HS-27A (cell line): ENCODE data around the gene SERPINA4.

Experiments used
- DNase-seq: peaks from one replicate; pipeline ENCODE4 v3.0.0-alpha.2; 2012; ENCODE audit warnings: low read depth, missing footprints

The SERPINA4 gene, protein sequence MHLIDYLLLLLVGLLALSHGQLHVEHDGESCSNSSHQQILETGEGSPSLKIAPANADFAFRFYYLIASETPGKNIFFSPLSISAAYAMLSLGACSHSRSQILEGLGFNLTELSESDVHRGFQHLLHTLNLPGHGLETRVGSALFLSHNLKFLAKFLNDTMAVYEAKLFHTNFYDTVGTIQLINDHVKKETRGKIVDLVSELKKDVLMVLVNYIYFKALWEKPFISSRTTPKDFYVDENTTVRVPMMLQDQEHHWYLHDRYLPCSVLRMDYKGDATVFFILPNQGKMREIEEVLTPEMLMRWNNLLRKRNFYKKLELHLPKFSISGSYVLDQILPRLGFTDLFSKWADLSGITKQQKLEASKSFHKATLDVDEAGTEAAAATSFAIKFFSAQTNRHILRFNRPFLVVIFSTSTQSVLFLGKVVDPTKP

DNA sequence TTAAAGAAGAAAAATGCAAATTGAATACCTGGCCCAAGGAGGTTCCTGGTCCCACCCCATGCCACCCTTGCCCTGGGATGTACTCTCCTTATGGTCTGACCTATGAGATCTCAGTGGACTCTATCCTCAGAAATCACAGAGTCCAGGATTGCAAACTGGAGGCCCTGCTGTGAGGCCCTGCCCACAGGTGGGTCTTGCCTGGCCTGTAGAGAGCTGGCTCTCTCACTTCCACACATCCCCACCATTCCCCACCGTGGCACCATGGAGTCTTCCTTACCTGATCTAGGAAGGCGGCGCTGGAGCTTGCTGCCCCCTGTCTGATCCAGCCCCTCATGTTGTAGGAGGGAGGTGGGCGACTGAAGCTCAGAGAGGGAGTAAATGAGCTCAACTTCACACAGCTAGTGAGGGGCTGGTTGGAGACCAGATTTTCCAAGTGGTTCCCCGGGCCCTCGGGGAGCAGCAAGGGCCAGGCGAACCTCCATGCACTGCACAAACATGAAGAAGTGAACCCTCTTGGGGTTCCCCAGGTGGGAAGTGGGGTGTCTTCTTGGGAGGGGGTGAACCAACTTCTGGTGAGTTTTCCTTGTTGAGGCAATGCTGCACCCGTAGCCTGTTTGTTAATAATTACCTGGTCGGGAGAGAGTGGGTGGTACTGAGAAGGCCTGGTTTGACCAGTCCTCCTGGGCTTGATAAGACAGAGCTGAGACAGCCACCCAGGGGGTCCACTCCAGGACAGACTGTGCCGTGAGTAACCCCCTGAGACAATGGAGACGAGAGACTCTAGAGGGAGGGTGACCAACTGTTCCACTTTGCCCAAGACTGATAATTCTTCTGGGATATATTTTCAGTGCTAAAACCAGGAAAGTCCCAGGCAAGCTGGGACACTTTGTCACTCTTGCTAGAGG is at the start of gene SERPINA4:
Gene SERPINA4, plus strand, starts transcription at position 692 of the 905 bp plus-strand sequence. CDS start 2,041 bp downstream, outside the sequence.
- DNase-seq: no peak

DNA sequence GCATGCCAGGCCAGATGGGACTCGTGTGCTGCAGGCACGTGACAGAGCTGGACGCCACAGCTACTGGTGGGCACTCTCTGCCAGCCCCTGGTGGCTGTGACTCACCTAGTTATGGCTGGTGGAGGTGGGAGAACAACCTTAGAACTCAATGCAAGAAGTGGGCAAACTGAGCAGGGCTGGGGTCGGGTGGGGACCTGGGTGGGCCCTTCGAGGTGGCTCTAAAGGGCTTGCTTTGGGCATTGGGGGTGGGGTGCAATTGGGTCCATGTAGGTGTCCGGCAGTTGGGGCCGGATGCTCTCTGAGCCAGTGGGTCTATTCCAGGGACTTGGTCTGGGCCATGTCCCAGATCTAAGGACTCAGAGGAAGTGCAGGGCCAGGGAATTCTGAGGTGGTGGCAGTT is 46.9 kb upstream of the SERPINA4 start:
- no peak for DNase-seq

DNA sequence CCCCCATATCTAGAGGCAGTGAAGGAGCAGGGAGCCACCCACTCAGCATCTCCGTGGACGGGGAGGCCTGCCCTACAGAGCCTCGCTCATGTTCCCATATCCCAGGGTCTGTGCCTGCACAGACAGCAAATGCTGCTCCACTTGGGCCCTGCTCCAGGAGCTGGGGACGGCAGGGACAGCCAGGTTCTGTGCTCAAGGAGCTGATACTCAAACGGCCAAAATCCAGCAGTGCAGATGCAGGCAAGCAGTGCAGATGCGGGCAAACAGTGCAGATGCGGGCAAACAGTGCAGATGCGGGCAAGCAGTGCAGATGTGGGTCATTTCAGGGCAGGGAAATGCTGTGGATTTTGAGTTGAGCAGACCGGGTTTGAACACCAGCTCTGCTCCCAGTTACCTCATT is 45.8 kb upstream of the SERPINA4 start:
- no peak for DNase-seq

DNA sequence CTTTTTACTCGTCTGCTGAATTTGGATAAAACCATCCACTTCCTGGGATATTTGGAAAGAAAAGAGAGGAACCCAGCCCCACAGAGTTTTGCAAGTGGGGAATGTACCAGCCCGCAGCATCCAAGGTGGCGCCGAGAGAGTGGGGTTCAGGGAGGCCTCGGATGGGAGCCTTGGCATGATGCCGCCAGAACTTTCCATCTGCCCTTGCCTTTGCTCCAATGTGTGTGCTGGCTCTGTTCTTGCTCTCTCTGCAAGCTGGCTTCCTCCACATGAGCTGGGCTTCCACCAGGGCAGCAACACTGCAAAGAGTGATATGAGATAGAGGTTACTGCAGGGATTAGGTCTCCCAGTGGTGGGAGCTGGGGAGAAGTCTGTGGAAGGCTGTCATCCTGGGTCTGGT is 45.4 kb upstream of the SERPINA4 start:
- no peak for DNase-seq

DNA sequence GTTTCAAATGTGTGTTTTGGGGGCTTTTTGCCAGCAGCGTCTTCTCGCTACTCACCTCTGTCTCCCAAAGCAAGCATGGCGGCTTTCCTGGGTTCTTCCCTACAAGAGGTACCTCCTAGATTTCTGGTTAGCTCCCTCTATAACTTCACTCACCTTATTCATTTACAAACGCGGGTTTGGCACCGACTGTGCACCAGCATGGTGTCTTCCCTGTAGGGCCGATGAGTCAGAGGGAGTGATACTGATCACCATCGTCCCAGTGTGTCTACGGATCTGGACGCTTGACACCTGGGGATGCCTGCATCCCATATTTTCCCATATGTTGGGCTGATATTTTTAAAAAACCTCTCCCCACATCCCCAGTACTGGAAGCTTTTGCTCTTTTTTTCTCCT is 44.0 kb upstream of the SERPINA4 start:
- no peak for DNase-seq

DNA sequence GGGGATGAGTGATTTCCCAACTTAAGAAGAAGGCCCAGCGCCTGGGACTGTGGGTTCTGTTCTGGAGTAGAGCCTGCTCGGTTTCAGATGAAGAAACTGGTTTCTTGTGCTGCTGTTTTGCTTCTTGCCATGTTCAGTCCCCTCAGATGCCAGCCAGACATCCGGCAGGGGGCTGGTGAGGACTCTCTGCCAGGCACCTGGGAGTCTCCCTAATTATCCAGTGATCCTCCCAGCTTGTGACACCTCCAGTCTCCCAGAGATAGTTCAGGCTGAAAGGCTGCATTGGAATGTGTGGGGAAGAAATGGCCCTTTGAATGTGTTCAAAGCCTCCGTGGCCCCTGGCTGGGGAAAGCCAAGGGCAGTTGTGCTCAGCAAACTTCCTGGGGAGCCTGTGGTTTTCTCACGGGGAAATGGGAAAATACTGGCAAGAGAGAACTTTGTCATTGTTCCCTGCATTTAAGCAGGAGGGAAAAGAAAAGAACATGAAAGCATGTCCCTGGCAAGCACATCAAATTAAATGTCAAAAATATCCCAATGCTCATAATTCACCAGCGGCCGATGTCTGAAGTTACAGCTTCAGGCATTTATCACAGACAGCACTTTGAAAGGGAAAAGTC is 43.5 kb upstream of the SERPINA4 start:
- no peak for DNase-seq

DNA sequence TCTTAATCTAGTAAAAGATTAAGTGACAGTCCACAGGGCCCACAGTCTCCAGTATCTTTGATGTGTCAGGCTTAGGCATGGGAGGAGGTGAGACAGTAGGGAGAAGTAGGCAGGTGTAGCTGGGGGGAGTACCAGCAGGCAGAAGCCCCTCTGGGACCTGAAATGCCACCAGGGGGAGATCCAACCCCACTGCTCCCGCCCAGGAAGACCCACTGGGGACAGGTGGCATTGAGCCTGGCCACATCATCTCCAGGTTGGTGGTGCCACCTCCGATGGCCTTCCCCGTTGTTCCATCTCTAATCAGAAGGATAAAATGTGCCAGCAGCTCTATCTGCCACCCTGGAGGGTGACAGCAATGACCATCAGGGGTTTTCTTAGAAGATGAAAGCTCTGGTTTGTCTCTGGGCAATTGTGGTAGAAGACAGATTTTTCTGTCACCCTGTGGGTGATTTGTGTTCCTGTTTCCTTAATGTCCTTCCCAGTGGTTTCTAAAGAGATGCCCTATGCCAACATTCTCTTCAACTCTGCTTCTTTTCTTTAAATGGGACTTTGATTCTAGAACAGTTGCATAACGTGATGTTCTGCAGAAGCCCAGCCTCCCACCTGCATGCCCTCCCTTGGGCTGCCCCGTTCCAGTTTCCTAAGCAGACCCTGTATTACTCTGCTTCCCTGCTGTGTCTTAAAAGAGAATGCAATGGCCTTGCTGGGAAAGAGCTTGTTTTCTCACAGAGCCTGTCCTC is 39.7 kb upstream of the SERPINA4 start:
- no peak for DNase-seq

DNA sequence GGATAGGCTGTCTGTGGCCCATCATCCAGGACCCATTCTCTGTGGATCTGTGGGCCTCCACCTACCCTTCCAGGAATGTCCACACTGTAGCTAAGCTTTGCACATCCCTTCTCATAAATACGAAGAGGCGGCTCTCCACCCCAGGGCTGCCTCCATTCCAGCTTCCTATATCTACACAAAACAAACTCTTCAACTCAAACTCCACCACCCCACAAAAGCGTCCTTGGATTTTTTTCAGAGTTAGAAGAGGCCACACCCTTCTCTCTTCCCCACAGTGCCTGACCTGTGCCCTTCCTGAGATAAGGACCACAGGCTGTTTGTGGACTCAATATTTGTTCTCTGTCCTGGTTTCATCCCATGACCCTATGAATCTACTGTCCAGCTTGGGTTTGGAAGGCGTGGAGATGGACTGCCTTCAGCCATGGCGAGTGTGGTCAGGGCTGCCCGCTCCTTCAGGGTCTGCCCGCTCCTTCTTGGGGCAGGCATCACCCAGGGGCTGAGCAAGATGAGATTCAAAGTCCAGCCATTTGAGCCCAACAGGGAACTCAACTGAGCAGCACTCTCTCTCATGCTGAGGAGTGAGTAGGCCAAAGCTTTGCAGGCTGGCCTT is 39.0 kb upstream of the SERPINA4 start:
- DNase-seq: no peak

DNA sequence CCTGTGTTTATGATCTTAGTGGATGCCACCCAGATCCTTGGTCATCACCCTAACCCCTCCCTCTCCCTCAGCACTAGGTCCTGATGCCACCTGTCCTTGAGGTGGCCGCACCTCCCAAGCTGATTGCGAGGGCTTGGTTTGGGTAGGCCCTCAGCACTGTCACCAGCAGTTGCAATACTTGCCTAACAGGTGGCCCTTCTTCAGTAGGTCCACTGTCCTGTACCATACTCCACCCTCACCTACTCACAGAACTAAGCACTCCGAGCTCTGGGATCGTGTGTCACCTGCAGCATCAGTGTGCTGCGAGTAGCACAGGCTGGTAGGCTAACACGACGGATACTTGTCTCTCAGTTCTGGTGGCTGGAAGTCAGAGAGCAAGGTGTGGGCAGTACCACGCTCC is 38.0 kb upstream of the SERPINA4 start:
- no peak for DNase-seq

DNA sequence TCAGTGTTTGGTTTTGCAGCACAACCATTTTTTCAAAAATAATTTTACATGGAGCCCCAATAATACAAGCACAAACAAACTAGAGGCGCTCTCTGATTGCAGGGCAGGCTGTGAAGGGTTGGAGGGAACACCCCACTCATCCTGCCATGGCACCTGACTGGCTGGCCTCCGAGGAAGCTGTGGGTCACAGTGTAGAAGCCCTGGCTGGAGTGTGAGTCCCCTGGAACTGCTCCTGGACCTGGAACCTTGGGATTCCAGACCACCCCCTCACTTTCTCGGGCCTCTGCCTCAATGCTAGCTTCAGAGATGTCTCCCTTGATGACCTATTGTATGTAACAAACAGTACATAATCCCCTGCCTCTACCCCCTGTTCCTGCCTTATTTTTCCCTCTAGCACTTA is 37.1 kb upstream of the SERPINA4 start:
- no peak for DNase-seq

DNA sequence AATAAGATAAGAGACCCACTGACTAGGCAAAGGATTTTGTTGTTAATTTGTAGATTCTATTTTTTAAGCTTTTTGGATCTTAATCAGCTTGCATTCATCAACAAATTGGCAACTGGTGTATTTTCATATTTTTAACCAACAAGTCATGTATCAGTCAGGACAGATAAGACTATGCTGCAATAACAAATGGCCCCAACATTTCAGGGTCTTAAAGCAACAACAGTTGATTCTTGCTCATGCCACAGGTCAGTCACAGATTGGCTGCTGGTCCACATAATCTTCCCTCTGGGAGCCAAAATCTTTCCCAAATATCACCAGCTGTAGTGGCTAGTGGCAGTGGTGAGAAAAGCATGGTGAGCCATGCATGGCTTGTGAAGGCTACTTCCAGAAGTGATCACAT is 30.1 kb upstream of the SERPINA4 start:
- no peak for DNase-seq

DNA sequence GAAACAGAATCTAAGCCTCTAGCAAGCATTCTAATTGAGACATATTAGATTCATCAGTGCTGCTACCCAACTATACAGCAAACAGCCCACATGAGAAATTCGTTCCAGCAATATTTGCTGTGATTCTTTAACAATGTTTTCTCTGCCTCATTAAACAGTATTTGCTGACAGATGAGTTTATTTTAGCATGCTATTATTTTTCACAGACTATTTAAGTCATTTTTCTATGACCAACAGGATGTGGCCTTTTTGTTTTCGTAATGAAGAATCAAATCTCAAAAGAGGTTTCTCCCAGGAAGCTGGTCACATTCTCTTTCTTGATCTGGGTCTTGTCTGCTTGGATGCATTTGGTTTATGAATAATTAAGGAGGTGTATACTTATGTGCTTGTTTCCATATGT is 28.8 kb upstream of the SERPINA4 start:
- no peak for DNase-seq

DNA sequence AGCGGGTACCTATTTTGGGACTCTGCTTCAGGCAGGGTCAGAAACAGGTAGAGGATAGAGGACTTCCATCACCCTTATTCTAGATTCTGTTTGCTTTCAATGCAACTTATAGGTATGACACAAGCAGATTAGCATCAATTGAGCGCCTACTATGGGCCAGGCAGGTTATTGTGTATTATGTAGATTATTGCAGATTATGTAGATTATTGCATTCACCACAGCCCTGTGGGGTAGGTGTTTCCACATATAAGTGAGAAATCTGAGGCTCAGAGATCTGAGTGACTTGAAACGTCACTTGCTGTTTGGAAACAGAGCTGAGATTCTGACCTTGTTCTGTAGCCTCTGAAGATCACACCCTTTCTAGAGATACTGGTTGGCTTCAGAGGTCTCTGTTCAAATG is 25.7 kb upstream of the SERPINA4 start:
- no peak for DNase-seq

DNA sequence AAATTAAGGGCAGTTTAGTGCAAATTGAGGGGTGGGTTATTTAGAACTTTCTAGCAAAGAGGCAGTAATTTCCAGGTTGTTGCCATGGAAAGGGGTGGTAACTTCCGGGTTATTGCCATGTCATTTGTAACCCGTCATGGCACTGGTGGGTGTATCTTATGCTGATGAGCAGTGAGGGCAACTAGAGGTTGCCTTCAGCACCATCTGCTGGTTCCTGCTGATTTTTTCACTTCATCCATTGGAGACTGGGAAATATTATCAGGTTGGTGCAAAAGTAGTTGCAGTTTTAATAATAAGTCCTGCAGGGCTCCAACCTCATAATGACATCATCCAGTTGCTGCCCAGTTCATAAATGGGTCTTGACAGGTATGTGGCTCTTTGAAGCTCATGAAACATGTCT is 24.4 kb upstream of the SERPINA4 start:
- DNase-seq: no peak

DNA sequence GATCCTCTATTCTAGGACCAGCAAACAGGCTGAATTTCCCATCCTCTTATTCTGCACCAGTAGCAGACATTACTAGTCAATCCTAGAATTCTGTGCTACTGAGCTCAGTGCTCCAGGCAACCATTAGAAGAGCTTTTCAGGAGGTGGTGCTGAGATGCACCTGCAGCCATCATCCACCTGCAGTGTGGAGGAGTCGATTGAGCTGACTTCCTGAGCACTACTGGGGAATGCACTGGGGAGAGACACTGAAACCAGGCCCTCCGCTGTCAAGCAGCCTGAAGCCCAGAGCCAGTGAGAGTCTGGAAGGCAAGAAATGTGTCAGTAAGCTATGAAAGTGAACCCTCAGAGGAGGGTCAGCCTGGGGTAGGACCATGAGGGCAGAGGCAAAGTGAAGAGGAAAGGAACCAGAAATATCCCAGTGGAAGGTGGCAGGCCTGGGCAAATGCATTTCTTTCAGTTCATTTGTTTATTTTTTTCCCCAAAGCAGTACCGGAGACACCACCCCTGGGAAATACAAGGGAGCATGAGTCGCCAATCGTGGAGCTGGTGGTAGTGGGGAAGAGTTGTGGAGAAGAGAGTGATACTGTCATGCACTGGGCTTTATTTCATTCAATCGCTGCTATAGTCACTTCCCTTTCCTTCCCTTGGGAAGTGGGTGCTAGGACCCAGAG is 23.0 kb upstream of the SERPINA4 start:
- DNase-seq: no peak

DNA sequence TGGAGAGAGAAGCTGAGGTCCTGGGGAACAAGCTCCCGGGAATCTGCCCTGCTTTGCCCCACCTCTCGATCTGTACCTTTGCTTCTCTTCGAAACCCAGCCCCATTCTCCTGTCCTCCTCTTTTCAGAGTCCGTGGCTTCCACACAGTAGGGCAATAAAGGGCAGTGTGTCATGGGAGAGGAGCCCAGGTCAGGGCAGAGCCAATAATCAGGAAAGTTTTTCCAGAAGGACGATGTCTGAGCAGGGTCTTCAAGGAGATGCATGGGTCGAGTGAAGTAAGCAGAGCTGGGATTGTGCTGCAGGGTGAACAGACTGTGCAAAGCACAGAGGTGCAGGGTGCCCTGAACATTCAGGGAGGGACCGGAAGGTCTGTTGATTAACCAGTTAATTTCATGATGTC is 22.1 kb upstream of the SERPINA4 start:
- DNase-seq: no peak

DNA sequence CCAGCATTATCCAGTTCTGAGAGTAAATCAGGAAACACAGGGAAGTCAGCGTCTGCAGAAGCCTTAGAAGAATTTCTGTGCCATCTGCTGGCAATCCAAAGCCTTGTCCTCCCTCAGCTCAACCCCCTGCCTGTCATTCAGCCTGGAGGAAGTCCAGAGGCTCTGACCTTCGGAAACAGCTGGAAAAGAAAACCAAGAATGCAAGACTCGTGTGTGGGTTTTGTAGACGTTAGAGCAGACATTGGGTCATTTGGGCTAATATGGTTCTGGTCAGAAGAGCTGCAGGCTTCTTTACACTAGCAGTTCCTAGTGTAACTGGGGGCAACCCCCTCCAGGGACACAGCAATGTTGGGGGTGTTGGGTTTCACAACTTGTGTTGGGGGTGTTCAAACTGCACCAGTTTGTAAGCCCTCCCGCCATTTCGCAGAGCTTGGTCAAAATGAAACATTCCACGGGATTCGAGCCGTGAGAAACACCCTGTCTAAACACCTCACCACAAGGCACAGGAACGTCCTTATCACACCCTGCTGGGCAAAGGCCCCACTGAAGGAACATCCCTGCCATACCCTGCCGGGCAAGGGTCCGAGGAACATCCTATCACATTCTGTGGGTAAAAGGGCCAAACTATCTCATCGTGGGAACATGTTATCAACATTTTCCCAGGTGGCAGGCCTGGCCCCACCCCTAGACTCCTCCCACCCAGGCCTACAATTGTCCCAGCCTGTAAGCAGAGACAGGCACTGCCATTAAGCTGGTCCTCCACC is 21.0 kb upstream of the SERPINA4 start:
- DNase-seq: no peak

DNA sequence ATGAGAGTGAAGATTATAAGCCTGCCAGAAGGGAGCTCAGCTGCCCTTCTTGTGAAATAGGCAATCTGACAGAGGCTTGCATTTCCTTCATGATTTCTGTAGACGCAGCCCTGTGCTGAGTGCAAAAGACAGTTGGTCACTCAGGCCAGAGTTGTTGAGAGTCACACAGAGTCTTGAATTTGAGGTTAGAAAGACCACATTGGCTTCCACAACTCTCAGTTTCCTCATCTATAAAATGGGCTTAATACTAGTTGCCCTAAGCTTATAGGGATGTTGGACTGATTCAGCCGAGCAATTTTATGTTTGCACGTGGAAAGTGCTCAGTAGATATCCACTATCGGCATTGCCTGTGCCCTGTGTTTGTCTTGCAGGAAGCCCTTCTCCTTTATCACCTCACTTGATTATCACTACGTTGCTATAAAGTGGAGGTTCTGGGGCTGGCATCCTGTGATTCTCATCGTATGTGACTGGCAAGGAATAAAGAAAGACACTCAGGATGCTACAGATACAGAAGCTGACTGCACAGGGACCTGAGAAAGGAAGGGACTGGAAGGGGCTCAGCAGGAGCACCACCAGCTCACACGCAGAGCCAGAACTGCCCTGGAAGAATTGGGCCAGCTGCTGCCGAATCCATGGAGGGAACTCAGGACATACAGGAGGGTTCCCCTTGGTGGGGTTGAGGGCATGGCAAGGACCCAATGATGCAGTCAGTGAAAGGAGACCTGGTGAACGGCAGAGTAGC is 19.8 kb upstream of the SERPINA4 start:
- no peak for DNase-seq

DNA sequence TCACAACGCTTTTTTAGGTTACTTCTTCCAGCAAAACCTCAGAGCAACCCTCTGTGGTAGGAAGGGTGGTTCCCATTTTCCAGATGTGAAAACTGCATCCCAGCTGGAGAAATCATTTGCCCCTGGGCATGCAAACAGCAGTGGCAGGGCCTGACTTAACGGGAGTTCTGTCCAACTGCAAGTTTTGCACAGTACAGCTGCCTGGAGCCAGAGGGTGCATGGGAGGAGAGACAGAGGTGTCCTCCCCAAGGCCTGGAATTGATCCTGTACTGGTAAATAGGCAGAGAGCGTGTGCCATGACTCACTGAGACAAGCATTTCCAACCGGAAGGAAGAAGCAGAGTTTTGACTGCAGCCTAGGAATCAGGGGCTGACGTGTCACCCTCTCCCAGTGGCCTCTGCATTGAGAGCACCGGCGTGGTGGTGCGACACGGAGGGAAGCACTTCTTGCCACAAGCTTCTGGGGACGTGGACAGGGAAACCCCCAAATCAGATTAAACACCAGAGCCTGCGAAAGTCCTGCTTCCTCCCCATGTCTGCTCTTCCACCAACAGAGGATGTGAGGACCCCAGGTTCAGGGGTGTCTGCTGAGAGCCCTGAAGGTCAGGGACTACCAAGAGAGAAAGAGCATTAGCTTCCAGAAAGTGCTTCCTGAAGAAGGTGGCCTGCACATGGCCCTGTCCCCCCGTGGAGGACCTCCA is 19.0 kb upstream of the SERPINA4 start:
- DNase-seq: no peak
